Measurements from ENCODE around the gene TIMM9.
A peak's percentile ranks its signal among the peaks of the same experiment; 100 is the strongest.
"Not testable (repeated sequence)": the region's sequence is repeated elsewhere in the genome, so short reads cannot be mapped to it uniquely, and the experiment has no call there.

TIMM9 gene

GRCh38 chr14:58398495-58398894 is 28.8 kb downstream of the TIMM9 start:
- DNase-seq (ENCODE audit: low read depth in 3 of 3) = no peak

DNA sequence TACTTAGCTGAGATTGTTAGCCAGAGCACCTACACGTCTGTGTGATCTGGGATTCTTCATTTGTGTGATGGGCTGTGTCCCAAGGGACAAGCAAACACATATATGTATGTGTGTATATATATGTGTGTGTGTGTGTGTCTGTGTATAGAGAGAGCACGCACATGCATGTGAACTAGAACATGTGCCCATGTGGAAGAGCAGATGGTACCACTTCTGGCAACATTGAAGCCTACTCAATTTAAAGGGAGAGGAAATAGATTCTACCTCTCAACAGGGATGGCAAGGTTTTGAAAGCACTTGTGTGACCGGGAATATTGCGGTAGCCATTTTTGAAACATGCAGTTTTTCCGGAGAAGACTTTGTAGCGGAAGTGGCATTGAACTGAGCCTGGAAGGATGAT is 30.2 kb downstream of the TIMM9 start:
- DNase-seq (ENCODE audit: low read depth in 3 of 3) = no peak

DNA sequence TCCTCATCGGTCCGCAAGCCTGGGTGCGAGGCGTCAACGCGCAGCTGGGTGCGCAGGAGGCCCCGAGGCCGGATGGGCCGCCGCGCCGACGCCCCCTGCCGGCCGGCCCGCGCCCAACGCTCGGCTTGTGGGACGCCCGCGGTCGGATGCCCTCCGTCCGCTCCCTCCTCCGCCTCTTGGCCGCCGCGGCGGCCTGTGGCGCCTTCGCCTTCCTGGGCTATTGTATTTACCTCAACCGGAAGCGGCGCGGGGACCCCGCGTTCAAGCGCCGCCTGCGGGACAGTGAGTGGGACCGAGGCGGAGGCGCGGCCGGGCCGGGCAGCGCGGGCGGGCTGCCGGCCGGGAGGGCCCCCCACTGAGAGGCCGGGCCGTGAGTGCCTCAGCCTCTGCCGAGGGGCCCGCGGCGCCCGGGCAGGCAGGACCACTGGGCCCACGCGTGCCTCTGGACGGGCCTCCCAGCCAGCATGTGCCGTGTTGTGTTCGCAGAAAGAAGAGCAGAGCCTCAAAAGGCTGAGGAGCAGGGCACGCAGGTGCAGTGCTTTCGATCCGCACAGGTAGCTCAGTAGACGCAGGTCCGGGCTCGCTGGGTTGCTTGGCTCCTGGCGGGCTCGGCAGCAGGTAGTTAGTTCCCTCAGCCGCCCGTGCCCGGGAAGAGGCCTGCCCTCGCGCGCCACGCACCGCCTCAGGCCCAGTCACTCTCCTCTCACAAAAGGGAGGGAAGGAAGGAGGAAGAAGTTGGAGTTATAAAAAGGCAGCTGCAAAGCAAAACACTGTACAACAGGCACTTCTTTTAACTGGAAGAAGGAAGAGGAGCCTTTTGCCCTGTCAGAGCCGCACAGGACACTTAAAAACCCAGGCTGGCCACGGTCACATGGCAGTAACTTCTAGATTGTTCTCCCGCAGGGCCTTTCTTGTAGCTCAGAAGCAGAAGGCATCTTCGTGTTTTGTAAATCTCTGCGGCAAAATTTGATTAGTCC is 31.2 kb downstream of the TIMM9 start, which contains the start of gene TOMM20L:
TSS of gene TOMM20L (plus strand) at position 119 of the 977 bp plus-strand sequence. CDS start at position 147, 28 bp downstream.
- DNase-seq (ENCODE audit: low read depth in 3 of 3) = peak; percentile 39 to 66 (median 53)

DNA sequence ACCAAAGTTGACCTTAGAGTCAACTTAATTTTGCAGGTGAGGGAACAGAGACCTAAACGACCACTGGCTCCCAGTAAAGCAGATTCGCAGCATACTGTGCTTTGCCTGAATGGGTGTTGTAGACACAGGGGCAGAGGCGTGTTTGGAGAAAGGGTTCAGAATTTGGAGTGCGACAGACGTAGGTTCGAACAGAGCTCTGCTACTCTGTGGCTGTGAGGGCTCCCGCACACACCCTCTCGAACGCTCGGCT is 31.8 kb downstream of the TIMM9 start:
- DNase-seq (ENCODE audit: low read depth in 3 of 3) = no peak

- DNase-seq (ENCODE audit: low read depth in 3 of 3) = no peak
Observed at GRCh38 chr14:58390830-58391229, 36.5 kb downstream of the TIMM9 start.

DNA sequence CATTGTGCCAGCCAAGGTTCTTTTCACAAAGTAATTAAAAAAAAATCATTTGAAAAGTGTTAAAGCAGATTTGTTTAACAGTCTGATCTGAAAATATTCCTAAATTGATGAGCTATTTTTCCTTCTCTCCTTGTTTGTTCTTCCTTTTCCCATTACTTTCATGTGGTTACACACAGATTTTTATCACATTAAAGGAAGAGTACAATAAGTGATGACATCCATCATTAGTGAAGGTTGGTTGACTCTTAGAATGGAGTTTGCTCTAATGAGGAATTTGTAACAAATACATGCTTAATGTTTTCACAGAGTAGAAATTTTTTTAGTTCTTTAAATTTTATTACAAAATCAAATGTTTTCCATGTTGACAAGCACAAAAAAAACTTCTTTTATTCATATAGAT is 50.5 kb downstream of the TIMM9 start:
- DNase-seq (ENCODE audit: low read depth in 3 of 3) = no peak

DNA sequence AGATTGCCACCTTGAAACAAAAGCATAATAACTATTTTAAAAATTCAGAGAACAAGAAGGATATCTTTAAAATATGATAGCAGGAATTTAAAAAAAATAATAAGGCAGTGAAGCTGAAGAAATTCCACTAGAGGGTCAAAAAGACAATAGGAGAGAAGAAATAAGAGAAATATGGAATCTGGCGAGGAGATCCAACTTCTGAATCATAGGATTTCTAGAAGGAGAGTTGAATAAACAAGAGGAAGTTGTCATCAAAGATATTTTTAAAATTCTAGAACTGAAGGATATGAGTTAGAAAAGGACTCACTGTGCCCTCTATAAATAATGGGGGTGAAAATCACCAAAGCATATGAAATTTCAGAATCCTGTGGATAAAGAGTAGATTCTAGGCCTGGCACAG is 58.4 kb downstream of the TIMM9 start:
- DNase-seq (ENCODE audit: low read depth in 3 of 3) = no peak

GRCh38 chr14:58367296-58367695 is 60.0 kb downstream of the TIMM9 start:
- DNase-seq (ENCODE audit: low read depth in 3 of 3) = no peak

GRCh38 chr14:58364316-58364715 is 63.0 kb downstream of the TIMM9 start:
- no peak for DNase-seq (ENCODE audit: low read depth in 3 of 3)

DNA sequence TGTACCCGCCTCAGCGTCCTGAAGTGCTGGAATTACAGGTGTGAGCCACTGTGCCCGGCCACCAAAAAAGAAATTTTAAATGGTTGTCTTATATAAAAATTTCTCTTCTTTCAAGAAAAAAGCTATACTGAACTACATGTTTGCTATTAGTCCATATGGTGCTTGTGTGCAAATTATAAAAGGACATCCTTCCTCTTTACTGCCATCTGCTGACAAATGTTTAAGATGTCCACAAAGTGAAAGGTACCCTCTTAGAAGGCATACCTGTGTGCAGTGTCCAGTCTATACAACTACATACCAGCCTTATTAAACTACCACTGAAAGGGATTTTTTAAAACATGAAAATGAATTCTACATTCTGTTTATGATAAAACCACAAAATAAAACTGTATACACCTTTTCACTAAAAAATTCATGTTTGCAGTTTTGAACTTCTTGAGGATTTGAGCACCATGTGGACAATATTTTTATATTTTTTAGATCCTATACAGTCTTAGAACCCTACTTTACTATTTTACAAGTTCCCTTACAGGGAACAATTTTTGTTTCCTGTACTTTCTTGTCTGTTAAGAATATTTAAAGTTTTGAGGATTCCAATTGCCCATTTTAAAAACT is 64.4 kb downstream of the TIMM9 start:
- no peak for DNase-seq (ENCODE audit: low read depth in 3 of 3)

- not testable (repeated sequence) for DNase-seq (ENCODE audit: low read depth in 3 of 3)
Observed at GRCh38 chr14:58362272-58362671, 65.1 kb downstream of the TIMM9 start.
